Stimulated activated naive CD8-positive, alpha-beta T cell treated with anti-CD3 and anti-CD28 coated beads, Interleukin-15, Interleukin-2, amounts not matched to agents 100 U/mL and 50 U/mL, for 24 hours (primary cell): ENCODE results near the gene KRTAP25-1.

Source experiments
- ATAC-seq: fragments of 150-1000 bp; cut with Tn5 transposase; one replicate; pipeline ENCODE4 v1.10.0; 2021
- DNase-seq: peaks from one replicate; pipeline ENCODE4 v3.0.0; 2021

The KRTAP25-1 gene

GRCh38 chr21:30289215-30289614 lies at the start of gene KRTAP25-1:
Gene KRTAP25-1 (minus strand): TSS chr21:30289514. CDS start chr21:30289490, 24 bp downstream.
- ATAC-seq (no peak), DNase-seq (no peak)

- DNase-seq (no peak), ATAC-seq (no peak)
Measured at GRCh38 chr21:30338717-30339116, 49.4 kb upstream of the KRTAP25-1 start.

GRCh38 chr21:30337772-30338171 lies 48.5 kb upstream of the KRTAP25-1 start:
- DNase-seq = no peak
- no peak for ATAC-seq

- DNase-seq = no peak
- ATAC-seq = no peak
Measured at GRCh38 chr21:30337276-30337744, 48.0 kb upstream of the KRTAP25-1 start, which contains the start of gene KRTAP27-1. Gene KRTAP27-1 (minus strand): TSS chr21:30337694. CDS start chr21:30337668, 26 bp downstream.

GRCh38 chr21:30336596-30336995 lies 47.3 kb upstream of the KRTAP25-1 start:
- no peak for DNase-seq
- ATAC-seq = no peak

GRCh38 chr21:30333736-30334135 lies 44.4 kb upstream of the KRTAP25-1 start:
- DNase-seq = no peak
- no peak for ATAC-seq

GRCh38 chr21:30332681-30333080 lies 43.4 kb upstream of the KRTAP25-1 start:
- no peak for ATAC-seq
- DNase-seq = no peak

- no peak for DNase-seq
Measured at GRCh38 chr21:30329203-30329875, 40.0 kb upstream of the KRTAP25-1 start.

GRCh38 chr21:30326390-30326789 lies 37.1 kb upstream of the KRTAP25-1 start:
- DNase-seq (no peak), ATAC-seq (no peak)

More at GRCh38 chr21:30329203-30329875, 40.0 kb upstream of the KRTAP25-1 start:
- no peak for ATAC-seq

- DNase-seq (no peak), ATAC-seq (no peak)
Measured at GRCh38 chr21:30320215-30320614, 30.9 kb upstream of the KRTAP25-1 start, which contains the start of gene KRTAP26-1. Gene KRTAP26-1 (minus strand): TSS chr21:30320315. CDS start chr21:30320035, 280 bp downstream.

- ATAC-seq (no peak), DNase-seq (no peak)
Measured at GRCh38 chr21:30315701-30316100, 26.4 kb upstream of the KRTAP25-1 start.

- DNase-seq = no peak
- ATAC-seq = no peak
Measured at GRCh38 chr21:30306884-30307283, 17.6 kb upstream of the KRTAP25-1 start.

- DNase-seq = no peak
- no peak for ATAC-seq
Measured at GRCh38 chr21:30305136-30305535, 15.8 kb upstream of the KRTAP25-1 start.

GRCh38 chr21:30282850-30283249 lies 6.5 kb downstream of the KRTAP25-1 start, which contains the start of gene KRTAP24-1:
Gene KRTAP24-1 (minus strand): TSS chr21:30282950. CDS start chr21:30282932, 18 bp downstream.
- ATAC-seq = no peak
- DNase-seq = no peak

GRCh38 chr21:30271611-30272010 lies 17.7 kb downstream of the KRTAP25-1 start:
- ATAC-seq = no peak
- DNase-seq = no peak

- ATAC-seq (no peak), DNase-seq (no peak)
Measured at GRCh38 chr21:30271156-30271555, 18.2 kb downstream of the KRTAP25-1 start.

GRCh38 chr21:30269803-30270530 lies 19.3 kb downstream of the KRTAP25-1 start:
- no peak for DNase-seq
- ATAC-seq = no peak

GRCh38 chr21:30268608-30269197 lies 20.6 kb downstream of the KRTAP25-1 start:
- DNase-seq (no peak), ATAC-seq (no peak)

- ATAC-seq (no peak), DNase-seq (no peak)
Measured at GRCh38 chr21:30257773-30258172, 31.5 kb downstream of the KRTAP25-1 start.

- ATAC-seq (no peak), DNase-seq (no peak)
Measured at GRCh38 chr21:30256100-30256499, 33.2 kb downstream of the KRTAP25-1 start.

GRCh38 chr21:30255679-30256078 lies 33.6 kb downstream of the KRTAP25-1 start:
- ATAC-seq = no peak
- no peak for DNase-seq

GRCh38 chr21:30251781-30252180 lies 37.5 kb downstream of the KRTAP25-1 start:
- ATAC-seq = no peak

GRCh38 chr21:30249936-30250335 lies 39.4 kb downstream of the KRTAP25-1 start:
- no peak for ATAC-seq
- DNase-seq = no peak

More at GRCh38 chr21:30251781-30252180, 37.5 kb downstream of the KRTAP25-1 start:
- no peak for DNase-seq
